Activated CD8-positive, alpha-beta T cell treated with anti-CD3 and anti-CD28 coated beads for 36 hours (primary cell): ENCODE results near the gene EFHC1. TPM values are rescaled to one million over a fixed set of nuclear protein-coding genes. Genes with fewer than 3 reads are reported as not detected.
A peak's percentile ranks its signal among the peaks of the same experiment; 100 is the strongest.

Experiments
- ATAC-seq: fragments of 200-7000 bp; cut with Tn5 transposase; one replicate; pipeline ENCODE4 v1.10.0; 2021; ENCODE audit warnings: mild to moderate bottlenecking, moderate library complexity
- CTCF ChIA-PET: fragments of 350-600 bp; sonication (Branson Sonifier 250); formaldehyde crosslinking; loops from one replicate; lab custom pipeline; 2021; ENCODE audit warnings: antibody characterized with exemption; lab: Charles Lee
- POLR2A ChIA-PET: fragments of 350-600 bp; sonication (Branson Sonifier 250); formaldehyde crosslinking; loops from one replicate; lab custom pipeline; 2021; ENCODE audit warnings: antibody characterized with exemption; lab: Charles Lee
- DNase-seq: peaks from one replicate; pipeline ENCODE4 v3.0.0-alpha.2; 2020
- H3K27ac Mint-ChIP-seq: one replicate; pipeline ENCODE4 v1.8.0; 2021; ENCODE audit warnings: mild to moderate bottlenecking, mixed read lengths
- H3K27me3 Mint-ChIP-seq: one replicate; pipeline ENCODE4 v1.8.0; 2021; ENCODE audit warnings: mixed read lengths
- H3K36me3 Mint-ChIP-seq: one replicate; pipeline ENCODE4 v1.8.0; 2021; ENCODE audit warnings: low read depth, mixed read lengths
- H3K4me1 Mint-ChIP-seq: one replicate; pipeline ENCODE4 v1.8.0; 2021; ENCODE audit warnings: low read depth, mixed read lengths
- H3K4me3 Mint-ChIP-seq: one replicate; pipeline ENCODE4 v1.8.0; 2021; ENCODE audit warnings: mild to moderate bottlenecking, moderate library complexity, mixed read lengths
- H3K9me3 Mint-ChIP-seq: one replicate; pipeline ENCODE4 v1.8.0; 2021; ENCODE audit warnings: mixed read lengths
- CTCF ChIP-seq: fragments of 200-600 bp; IDR thresholded peaks from one replicate; pipeline ENCODE4 v1.8.0; 2022; ENCODE audit warnings: antibody characterized with exemption, mild to moderate bottlenecking
- intact Hi-C: fragments of 100-400 bp; cut with micrococcal nuclease; formaldehyde crosslinking; loops from one replicate; pipeline ENCODE4 v1.10.0; 2022
- total RNA-seq, 2 experiments: library from RNA; stranded (reverse); gene quantifications; one replicate each; pipeline ENCODE4 v1.2.3, GENCODE V29; 2021

EFHC1 gene
- total RNA-seq, 2 experiments from 2014 or later = 1.9 to 2.1 TPM

DNA sequence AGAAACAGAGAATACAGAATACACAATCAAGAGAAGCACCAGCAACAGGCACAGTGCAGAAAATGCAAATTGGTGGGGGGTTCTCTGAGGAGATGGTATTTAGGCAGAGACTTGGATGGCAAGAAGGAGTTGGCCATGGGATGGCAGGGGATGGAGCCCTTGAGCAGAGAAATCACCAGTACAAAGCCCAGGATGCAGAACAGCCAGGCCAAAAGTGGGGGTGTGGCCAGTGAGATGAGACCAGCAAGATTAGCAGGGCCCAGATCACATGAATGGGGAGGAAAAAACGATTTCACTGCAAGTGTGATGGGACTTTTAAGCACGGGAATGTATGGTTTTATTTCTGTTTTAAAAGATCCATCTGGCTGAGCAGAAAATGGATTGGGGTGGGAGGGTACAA is 93.3 kb downstream of the EFHC1 start:
- ATAC-seq (no peak), DNase-seq (no peak)
- ChIA-PET POLR2A (no interaction called here), CTCF (interaction anchor here (1.0 kb wide), 1 partner anchor 139 kb away, joined by 3 read pairs; no protein-coding TSS in a partner anchor)
- no peak overlapping the region for H3K4me3 Mint-ChIP-seq
- intact Hi-C loops = no loop called here
- no peaks in the 10 kb centered on the region for H3K9me3 Mint-ChIP-seq
- no peak overlapping the region for H3K27ac Mint-ChIP-seq
- peaks cover 13% of the 10 kb centered on the region for H3K4me1 Mint-ChIP-seq
- H3K36me3 Mint-ChIP-seq = peaks cover 3% of the 10 kb centered on the region
- no peaks in the 10 kb centered on the region for H3K27me3 Mint-ChIP-seq
- TF ChIP-seq CTCF = no peak

DNA sequence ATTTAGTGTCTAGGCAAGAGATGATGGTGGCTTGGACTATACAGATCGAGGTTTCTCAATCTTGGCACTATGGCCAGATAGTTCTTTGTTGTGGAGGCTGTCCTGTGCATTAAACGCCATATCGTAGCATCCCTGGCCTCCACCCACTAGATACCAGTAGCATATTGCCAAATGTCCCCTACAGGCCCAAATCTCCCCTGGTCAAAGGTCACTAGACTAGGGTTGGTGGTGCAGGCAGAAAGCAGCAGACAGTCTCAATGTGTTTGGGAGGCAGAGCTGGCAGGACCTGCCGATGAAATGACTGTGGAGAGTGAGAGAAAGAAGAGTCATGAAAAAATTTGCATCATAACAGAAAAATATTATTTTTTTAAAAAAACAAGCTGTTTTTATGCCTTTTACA is 93.8 kb downstream of the EFHC1 start:
- CTCF ChIA-PET = interaction anchor here (1.0 kb wide), 1 partner anchor 139 kb away, joined by 3 read pairs; no protein-coding TSS in a partner anchor
- ATAC-seq (no peak), DNase-seq (no peak)
- POLR2A ChIA-PET = interaction anchor here (1.4 kb wide), 1 partner anchor 21 kb away, joined by 4 read pairs; no protein-coding TSS in a partner anchor
- Mint-ChIP-seq H3K27me3 (no peaks in the 10 kb centered on the region), H3K27ac (no peak overlapping the region), H3K9me3 (no peaks in the 10 kb centered on the region), H3K4me3 (no peak overlapping the region), H3K4me1 (peaks cover 13% of the 10 kb centered on the region), H3K36me3 (peaks cover 3% of the 10 kb centered on the region)
- no peak for TF ChIP-seq CTCF
- intact Hi-C loops = no loop called here

DNA sequence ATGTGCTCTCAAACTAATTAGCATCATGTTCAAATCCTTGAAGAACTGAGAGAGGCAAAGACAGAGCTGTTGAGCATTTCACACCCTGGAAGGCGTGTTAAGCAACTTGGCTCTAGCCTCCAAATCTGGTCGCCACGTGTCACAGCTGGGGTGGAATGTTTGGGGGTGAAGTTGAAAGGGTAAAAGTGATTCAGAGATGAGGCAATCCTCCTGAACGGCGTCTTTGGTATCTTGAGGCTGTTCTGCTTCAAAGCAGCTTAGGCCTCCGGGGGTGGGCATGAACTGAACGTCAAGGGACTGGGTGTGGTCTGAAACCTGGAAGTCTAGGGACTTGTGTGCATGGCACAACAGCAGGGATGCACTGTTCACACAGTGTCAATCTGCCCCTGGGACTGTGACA is 94.4 kb downstream of the EFHC1 start:
- ATAC-seq (peak; percentile 45), DNase-seq (peak; percentile 53)
- Mint-ChIP-seq H3K4me1 (peaks cover 13% of the 10 kb centered on the region), H3K4me3 (no peak overlapping the region), H3K27me3 (no peaks in the 10 kb centered on the region), H3K36me3 (peaks cover 3% of the 10 kb centered on the region), H3K9me3 (no peaks in the 10 kb centered on the region), H3K27ac (no peak overlapping the region)
- POLR2A ChIA-PET = interaction anchor here (1.4 kb wide), 1 partner anchor 21 kb away, joined by 4 read pairs; no protein-coding TSS in a partner anchor
- intact Hi-C loops = no loop called here
- no peak for TF ChIP-seq CTCF
- CTCF ChIA-PET = interaction anchor here (1.0 kb wide), 1 partner anchor 138 kb away, joined by 3 read pairs; no protein-coding TSS in a partner anchor

- Mint-ChIP-seq H3K27me3 (no peaks in the 10 kb centered on the region), H3K36me3 (peaks cover 3% of the 10 kb centered on the region), H3K27ac (no peak overlapping the region), H3K4me3 (no peak overlapping the region), H3K4me1 (peaks cover 13% of the 10 kb centered on the region), H3K9me3 (no peaks in the 10 kb centered on the region)
- POLR2A ChIA-PET = interaction anchor here (1.4 kb wide), 1 partner anchor 20 kb away, joined by 4 read pairs; no protein-coding TSS in a partner anchor
- intact Hi-C loops = no loop called here
- CTCF ChIA-PET = interaction anchor here (1.4 kb wide), 1 partner anchor 137 kb away, joined by 5 read pairs; no protein-coding TSS in a partner anchor
- no peak for TF ChIP-seq CTCF
- ATAC-seq = no peak
- DNase-seq = no peak
These were observed 95.2 kb downstream of the EFHC1 start for GRCh38 chr6:52515219-52515960.

DNA sequence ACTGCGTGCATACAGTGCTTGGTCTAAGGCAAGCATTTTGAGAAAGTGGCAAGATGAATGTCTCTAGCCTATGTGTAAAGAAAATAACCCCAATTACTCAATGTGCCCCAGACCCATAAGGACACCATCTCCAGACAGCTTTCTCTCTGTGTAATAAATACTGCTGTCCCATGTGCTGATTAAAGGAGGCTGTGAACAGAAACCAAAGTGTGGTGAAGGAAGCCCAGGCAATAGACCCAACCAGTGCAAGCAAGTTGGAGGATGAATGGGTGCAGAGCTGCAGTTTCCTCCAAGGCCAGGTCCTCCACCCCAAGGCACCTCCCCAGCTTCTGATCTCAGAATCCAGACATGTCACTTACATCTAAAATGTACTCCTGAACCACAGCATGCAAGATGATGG is 96.1 kb downstream of the EFHC1 start:
- H3K9me3 Mint-ChIP-seq = no peaks in the 10 kb centered on the region
- no peak for ATAC-seq

More for the DNA sequence above, 96.1 kb downstream of the EFHC1 start:
- Mint-ChIP-seq H3K4me3 (no peak overlapping the region), H3K36me3 (peaks cover 3% of the 10 kb centered on the region), H3K4me1 (peaks cover 13% of the 10 kb centered on the region), H3K27ac (no peak overlapping the region), H3K27me3 (no peaks in the 10 kb centered on the region)
- TF ChIP-seq CTCF = no peak
- CTCF ChIA-PET = interaction anchor here (1.4 kb wide), 1 partner anchor 136 kb away, joined by 5 read pairs; no protein-coding TSS in a partner anchor
- DNase-seq = no peak
- intact Hi-C loops = no loop called here
- POLR2A ChIA-PET = no interaction called here
